Vagina (tissue), 2 donors: Measurements from ENCODE around the gene MAP3K14.
A peak's percentile ranks its signal among the peaks of the same experiment; 100 is the strongest.

Source experiments
- POLR2AphosphoS5 ChIP-seq, 2 donors: sonication (generic); formaldehyde crosslinking; IDR thresholded peaks; one replicate each; pipeline ENCODE4 v1.9.0; 2017; ENCODE audit warnings: antibody characterized with exemption in 2 of 2, mild to moderate bottlenecking in 2 of 2, low read depth in 1 of 2; ENCODE audit not compliant: insufficient read depth in 1 of 2
- TF ChIP-seq, protein P1 (sequence below), 3 experiments: fragments of 450-650 bp in 2 of 3; fragments of 200-600 bp in 1 of 3; sonication (generic) in 1 of 3; IDR thresholded peaks; one replicate each; pipeline ENCODE4 v1.5.1; 2017 to 2019; ENCODE audit warnings: antibody characterized with exemption in 3 of 3, mild to moderate bottlenecking in 2 of 3, moderate library complexity in 2 of 3

DNA sequence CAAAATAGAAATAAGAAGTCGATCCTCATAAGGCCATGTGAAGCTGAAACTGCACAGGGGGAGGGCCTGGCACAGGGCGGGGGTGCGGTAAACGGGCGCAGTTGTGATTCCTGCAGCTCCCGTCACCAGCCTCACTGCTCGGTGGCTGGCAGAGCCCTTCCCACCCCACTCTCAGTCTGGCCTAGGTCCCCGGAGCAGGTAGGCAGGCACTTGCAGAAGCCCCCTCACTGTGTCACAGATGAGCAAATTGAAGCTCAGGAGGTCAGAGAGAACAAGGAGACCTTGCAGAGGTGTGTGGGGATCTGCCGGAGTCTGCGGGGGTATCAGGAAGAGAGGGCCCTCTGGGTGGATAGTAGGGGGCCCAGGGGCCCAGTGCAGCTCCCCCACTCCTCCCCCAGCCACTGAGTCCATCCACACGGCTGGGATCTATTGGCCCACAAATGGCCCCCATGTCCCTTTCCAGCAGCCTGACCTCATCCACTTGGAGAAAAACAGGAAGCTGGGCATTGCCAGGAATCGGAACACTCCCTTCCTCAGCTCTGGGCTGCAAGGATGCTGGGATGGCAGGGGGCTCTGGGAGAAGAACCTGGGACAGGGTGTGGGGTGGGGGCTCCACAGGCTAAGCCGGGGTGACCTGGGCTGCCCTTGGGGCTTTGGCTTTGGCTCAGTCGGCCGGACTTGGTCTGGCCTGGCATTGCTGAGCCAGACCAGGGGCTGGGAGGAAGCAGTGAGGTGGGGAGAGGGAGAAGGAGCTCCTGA lies 21.4 kb upstream of the MAP3K14 start:
- TF ChIP-seq, protein P1, sequence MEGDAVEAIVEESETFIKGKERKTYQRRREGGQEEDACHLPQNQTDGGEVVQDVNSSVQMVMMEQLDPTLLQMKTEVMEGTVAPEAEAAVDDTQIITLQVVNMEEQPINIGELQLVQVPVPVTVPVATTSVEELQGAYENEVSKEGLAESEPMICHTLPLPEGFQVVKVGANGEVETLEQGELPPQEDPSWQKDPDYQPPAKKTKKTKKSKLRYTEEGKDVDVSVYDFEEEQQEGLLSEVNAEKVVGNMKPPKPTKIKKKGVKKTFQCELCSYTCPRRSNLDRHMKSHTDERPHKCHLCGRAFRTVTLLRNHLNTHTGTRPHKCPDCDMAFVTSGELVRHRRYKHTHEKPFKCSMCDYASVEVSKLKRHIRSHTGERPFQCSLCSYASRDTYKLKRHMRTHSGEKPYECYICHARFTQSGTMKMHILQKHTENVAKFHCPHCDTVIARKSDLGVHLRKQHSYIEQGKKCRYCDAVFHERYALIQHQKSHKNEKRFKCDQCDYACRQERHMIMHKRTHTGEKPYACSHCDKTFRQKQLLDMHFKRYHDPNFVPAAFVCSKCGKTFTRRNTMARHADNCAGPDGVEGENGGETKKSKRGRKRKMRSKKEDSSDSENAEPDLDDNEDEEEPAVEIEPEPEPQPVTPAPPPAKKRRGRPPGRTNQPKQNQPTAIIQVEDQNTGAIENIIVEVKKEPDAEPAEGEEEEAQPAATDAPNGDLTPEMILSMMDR (IDR thresholded peaks at IDR 0.05) = no peak
- peak in 1 of 2 donors; percentile 18 for TF ChIP-seq POLR2AphosphoS5 (IDR thresholded peaks at IDR 0.05; ENCODE audit: insufficient read depth in 1 of 2, low read depth in 1 of 2)
